ENCODE data around the gene NKRF.
"Not testable (repeated sequence)": the region's sequence is repeated elsewhere in the genome, so short reads cannot be mapped to it uniquely, and the experiment has no call there.

The NKRF gene

GRCh38 chrX:119606280-119607017, at the start of gene NKRF:
TSS of gene NKRF (minus strand) at chrX:119606424.
- DNase-seq (ENCODE audit: low read depth in 2 of 2): peak; percentile 76 to 86

- peak; percentile 25 to 59 for DNase-seq (ENCODE audit: low read depth in 2 of 2)
Measured at GRCh38 chrX:119655125-119655524, 48.9 kb upstream of the NKRF start.

DNA sequence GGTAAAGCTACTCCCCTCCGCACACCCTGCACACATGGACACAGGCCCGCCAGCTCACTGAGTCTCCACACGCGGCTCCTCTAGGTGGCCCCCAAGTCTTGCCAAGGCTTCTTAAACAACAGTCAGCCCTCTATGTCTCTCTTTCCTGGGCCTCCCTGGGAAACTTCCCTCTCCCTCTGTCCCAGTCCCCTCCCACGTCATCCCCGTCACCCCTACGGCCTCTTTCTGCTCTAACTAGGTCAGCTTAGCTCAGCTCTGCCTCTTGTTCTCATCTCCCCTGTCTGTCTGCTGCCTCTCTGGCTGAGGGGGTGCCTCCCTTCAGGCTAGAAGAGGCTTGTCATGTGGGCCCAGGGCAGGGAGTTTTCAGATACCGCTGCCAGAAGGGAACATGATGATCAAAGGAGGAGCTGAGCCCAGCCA, 47.9 kb upstream of the NKRF start:
- no peak for DNase-seq (ENCODE audit: low read depth in 2 of 2)

DNA sequence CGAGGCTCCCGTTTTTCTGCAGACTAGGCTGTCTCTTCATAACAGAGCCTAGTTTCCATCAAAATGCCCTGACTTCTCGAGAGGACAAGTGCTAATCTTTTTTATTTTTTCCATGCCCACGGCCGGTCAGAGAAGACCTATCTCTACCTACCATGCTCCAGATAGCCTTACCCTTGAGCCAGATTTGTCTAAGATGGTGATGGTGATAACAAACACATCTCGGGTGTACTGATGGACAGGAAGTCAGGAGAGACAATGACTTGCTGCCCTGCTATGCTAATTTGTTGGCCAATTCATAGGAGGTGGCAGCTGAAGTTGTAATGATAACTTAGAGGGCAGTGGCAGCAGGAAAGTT, 42.2 kb upstream of the NKRF start:
- no peak for DNase-seq (ENCODE audit: low read depth in 2 of 2)

DNA sequence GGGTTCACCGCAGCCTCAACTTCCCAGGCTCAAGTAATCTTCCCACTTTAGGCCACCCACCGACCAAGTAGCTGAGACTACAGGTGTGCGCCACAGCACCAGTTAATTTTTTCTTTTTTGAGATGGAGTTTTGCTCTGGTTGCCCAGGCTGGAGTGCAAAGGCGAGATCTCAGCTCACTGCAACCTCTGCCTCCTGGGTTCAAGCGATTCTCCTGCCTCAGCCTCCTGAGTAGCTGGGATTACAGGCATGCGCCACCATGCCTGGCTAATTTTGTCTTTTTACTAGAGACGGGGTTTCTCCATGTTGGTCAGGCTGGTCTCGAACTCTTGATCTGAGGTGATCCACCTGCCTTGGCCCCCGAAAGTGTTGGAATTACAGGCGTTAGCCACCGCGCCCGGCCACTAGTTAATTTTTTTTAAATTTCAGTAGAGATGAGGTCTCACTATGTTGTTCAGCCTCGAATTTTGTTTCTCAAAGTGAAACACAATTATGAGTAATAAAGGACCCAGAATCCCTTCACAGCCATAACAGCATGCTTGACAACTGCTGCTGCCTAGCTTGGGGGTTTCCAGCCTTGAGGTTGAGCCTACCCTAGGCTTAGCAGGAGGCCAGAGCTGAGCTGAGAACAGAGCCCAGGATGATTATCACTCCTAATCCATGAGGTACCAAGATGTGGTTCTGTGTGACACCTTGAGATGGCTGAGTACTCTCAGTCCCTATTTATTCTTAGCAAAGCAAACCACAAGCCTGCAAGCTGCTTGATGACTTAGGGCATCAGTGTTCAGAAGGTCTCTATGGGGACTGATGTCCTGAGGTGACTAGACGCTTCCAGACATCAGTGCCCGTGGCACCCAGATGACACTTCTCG, 41.6 kb upstream of the NKRF start:
- DNase-seq (ENCODE audit: low read depth in 2 of 2): peak; percentile 30 to 50

DNA sequence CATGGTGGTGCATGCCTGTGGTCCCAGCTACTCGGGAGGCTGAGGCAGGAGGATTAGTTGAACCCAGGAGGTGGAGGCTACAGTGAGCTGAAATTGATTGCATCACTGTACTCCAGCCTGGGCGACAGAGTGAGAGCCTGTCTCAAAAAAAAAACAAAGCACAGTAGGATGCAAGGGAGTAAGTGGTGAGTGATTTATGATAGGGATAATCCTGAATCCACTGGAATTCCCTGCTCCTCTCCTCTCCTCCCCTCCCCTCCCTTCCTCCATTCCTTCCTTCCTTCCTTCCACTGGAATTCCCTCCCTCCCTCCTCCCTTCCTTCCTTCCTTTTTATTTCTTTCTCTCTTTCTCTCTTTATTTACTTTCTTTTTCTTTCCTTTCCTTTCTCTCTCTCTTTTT, 40.9 kb upstream of the NKRF start:
- no peak for DNase-seq (ENCODE audit: low read depth in 2 of 2)

- DNase-seq (ENCODE audit: low read depth in 2 of 2): no peak
Measured at GRCh38 chrX:119646515-119646914, 40.3 kb upstream of the NKRF start.

- no peak for DNase-seq (ENCODE audit: low read depth in 2 of 2)
Measured at GRCh38 chrX:119643696-119644095, 37.5 kb upstream of the NKRF start.

DNA sequence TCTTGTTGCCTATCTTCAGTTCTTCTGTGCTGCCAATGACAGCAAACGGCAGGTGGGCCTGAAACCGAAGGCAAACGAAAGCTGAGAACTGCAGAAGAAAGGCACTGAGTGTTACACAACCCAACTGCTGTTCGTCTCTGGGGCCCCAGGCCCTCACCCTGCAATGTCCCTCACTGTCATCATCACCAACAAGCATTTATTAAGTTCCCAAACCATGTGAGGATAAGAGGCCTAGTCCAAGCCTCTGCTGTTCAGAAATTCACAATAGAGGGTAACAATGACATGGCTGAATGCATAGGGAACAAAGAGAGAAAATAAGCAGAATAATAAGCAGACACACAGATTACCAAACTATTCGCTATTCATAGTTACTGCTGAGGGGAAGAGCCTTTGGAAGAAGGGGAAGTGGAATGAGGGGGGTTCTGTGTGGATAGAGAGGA, 34.5 kb upstream of the NKRF start:
- DNase-seq (ENCODE audit: low read depth in 2 of 2): no peak

- DNase-seq (ENCODE audit: low read depth in 2 of 2): no peak
Measured at GRCh38 chrX:119638725-119639471, 32.7 kb upstream of the NKRF start.

DNA sequence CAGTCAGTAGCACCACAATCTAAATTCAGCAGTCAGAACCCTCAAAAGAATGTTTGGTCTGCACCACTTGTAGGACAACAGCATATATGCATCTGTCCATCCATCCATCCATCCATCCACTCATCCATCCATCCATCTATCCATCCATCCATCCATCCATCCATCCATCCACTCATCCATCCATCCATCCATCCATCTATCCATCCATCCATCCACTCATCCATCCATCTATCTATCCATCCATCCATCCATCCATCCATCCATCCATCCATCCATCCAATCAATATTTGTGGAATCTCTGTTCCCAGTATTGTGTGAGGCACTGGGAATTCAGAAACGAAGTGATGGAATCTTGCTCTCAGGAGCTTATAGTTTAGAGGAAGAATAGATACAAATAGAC, 31.2 kb upstream of the NKRF start:
- not testable (repeated sequence) for DNase-seq (ENCODE audit: low read depth in 2 of 2)

DNA sequence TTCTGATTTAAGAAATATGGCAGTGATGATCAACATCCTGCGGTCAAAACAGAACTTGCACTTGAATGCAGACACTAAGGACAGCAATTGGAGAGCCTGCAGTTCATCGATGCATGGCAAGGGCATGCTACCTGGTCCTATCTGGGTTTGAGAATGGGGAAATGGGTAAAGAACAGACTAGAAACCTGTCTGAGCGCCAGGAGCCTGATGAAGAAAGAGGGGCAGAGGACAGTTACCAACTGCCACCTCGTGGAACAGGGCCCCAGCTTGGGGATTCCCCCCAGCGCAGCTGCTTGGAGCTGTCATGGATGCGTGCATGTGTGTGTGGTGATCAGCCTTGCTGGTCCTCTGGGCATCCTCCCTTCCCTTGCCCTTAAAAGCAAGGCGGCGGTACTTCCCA, 30.2 kb upstream of the NKRF start:
- no peak for DNase-seq (ENCODE audit: low read depth in 2 of 2)

DNA sequence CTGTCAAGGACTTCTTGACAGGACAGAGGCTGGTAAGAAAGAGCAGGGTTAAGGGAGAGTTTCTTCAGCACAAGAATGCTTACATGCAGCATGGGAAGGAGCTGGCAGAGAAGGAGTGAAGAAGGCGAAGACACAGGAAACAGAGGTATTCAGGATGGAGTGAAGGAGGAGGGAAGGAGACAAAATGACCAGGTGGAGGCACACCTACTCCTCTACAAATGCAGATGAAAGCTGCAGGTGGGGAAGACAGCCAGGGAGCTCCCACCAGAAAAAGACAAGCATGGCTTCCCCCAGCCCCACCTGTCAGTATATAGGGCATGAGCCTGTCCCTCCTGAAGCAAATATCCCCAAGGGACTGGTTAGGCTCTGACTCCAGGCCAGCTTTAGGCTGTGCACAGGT, 29.6 kb upstream of the NKRF start:
- no peak for DNase-seq (ENCODE audit: low read depth in 2 of 2)

DNA sequence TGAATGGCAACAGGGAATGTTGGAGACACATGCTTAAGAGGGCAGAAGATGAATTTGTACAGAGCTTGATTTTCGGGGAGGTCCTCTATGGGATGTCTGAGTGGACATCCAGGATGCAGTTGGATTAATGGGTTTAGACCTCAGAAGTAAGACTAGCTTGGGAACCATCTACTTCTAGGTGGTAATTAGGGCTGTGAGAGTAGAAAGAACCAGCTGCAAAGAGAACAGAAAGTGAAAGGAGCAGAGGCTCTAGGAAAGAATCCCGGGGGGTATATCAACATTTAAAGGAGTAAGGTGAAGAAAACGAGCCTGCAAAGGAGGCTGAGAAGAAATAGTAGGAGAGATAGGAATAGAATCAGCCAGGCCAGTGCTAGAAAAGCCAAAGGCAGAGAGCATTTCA, 29.0 kb upstream of the NKRF start:
- DNase-seq (ENCODE audit: low read depth in 2 of 2): no peak

GRCh38 chrX:119625843-119626242, 19.6 kb upstream of the NKRF start:
- no peak for DNase-seq (ENCODE audit: low read depth in 2 of 2)

DNA sequence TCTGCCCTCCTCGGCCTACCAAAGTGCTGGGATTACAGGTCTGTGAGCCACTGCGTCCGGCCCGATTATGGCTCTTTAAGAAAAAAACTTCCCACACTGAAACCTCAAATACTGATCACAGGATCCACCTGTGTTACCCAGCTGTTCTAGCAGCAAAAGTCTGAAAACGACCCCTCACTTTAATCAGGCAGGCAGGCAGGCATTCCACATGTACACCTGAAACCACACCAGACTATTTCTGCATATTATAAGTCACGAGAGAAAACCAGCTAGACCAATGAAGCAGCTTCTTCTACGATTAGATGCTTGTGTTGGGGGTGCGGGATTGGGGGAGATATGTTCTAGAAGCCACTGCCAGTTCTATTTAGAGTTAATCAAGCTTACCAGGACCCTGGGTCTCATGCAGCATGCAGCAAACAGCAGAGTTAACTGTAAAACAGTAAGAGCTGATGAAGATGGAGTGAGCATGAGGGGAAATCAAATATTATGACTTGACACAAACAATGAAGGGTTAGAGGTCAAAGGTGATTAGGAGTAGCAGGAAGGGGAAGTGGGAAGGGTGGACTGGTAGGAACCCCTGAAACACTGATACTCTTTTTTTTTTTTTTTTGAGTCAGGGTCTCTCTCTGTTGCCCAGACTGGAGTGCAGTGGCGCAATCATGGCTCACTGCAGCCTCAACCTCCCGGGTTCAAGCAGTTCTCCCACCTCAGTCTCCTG, 18.9 kb upstream of the NKRF start:
- no peak for DNase-seq (ENCODE audit: low read depth in 2 of 2)

DNA sequence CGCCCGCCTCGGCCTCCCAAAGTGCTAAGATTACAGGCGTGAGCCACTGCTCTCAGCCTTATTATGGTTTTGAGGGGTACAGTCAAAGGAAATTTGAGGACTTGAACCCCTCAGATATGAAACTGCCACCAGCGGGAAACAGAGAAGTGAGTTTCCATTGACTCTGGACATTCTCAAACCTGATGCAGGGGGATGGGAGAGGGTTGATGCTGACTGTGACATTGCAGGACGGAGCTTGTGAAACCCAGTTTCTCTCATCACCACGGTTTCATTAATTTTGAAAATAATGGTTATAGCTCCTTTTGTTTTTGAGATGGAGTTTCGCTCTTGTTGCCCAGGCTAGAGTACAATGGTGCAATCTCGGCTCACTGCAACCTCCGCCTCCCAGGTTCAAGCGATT, 18.2 kb upstream of the NKRF start:
- DNase-seq (ENCODE audit: low read depth in 2 of 2): no peak

DNA sequence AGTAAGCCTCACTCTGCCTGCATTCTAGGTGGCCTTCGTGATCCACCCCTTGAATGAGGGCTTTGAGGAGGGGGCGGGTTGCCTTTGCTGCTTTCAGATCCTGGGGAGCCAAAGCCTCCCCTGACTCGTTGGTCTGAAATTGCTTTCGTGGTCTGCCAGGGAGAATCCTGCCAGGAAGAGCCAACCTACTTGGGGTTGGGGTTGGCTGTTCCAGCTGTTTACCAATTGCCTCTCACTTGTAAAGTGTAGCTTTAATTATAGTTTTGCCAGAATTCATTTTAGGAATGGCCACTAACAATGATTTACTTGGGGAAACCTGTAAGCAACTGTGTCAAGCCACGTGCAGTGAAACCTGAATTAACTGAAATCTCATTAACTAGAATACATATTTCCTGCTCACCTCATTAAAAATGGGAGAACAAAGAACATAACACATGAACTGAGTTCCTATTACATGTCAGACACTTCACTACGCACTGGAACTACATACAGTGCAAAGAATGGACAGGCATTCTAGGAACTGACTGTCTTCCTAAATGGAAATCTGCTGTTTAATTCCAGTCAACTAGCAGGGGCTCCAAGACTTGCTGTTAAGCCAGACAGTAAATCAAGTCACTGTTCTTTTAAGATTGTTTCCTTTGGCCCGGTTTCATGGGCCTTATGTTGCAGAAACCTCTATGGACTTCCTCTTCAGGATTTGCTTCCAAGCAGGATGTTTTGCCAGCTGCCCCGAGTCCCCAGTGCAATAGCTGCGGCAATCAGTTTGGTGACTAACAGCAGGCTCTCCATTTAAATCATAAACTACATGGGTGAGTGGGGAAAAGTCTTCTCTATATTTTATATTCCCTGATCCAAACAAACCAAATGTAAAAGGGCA, 16.4 kb upstream of the NKRF start:
- DNase-seq (ENCODE audit: low read depth in 2 of 2): no peak

- no peak for DNase-seq (ENCODE audit: low read depth in 2 of 2)
Measured at GRCh38 chrX:119618439-119618838, 12.2 kb upstream of the NKRF start.

DNA sequence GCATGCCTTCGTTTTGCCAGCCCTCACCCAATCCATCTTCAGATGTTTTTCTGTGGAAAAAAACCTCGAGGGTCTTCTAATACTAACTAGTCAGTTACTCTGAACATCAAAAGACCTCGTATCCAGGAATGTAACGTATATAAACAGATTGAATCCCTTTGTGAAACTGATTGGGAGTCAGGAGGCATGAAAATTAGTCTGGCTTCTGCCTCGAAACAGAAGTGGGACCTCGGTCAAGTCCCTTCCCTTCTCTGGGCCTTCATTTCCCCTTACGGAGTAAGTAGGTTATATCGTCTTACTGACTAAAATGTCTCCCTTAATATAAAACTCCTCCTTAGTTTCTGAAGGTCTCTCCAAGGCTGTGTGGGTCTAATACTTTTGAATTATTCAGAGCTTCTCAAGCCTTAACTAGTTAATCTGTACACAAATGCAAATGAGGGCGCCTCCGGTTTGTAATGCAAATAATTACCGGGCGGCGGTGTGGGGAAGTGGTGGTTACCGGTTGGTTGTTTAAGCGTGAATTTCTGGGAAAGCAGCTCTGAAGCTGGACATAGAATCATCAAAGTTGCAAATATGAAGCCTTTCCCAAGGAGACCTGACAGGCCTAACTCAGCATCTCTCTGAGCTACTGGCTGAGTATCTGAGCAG, 11.4 kb upstream of the NKRF start:
- DNase-seq (ENCODE audit: low read depth in 2 of 2): no peak

Data from stimulated activated CD4-positive, alpha-beta T cell treated with anti-CD3 and anti-CD28 coated beads, Interleukin-12 subunit alpha, Interleukin-12 subunit beta, amount 100 ng/mL, for 24 hours (primary cell).